Mesendoderm (in vitro differentiated cells): ENCODE results near the gene IFNLR1.

Experiments used
- DNase-seq: peaks from one replicate; pipeline ENCODE4 v3.0.0; 2013
- H2AK5ac ChIP-seq: 2 replicates; pipeline ENCODE4 v1.6.1; 2013; ENCODE audit warnings: low read length, inconsistent platforms
- H2BK120ac ChIP-seq: 2 replicates; pipeline ENCODE4 v1.6.1; 2013; ENCODE audit warnings: low read depth, mild to moderate bottlenecking, low read length, moderate library complexity, mixed read lengths
- H2BK15ac ChIP-seq: replicated peaks from 2 replicates; pipeline ENCODE4 v1.6.1; 2013; ENCODE audit warnings: low read depth, mild to moderate bottlenecking, moderate library complexity
- H2BK5ac ChIP-seq: 2 replicates; pipeline ENCODE4 v1.6.1; 2013; ENCODE audit warnings: low read length, inconsistent platforms
- H3K18ac ChIP-seq: 2 replicates; pipeline ENCODE4 v1.6.1; 2013; ENCODE audit warnings: mild to moderate bottlenecking, low read length, mixed read lengths
- H3K23ac ChIP-seq: one replicate; pipeline ENCODE4 v1.6.1; 2013; ENCODE audit warnings: low read length
- H3K27ac ChIP-seq: 2 replicates; pipeline ENCODE4 v1.5.1; 2013; ENCODE audit warnings: low read depth, mild to moderate bottlenecking, inconsistent platforms, low read length, moderate library complexity
- H3K27me3 ChIP-seq: 2 replicates; pipeline ENCODE4 v1.6.1; 2013; ENCODE audit warnings: low read length, control low read depth, mild to moderate bottlenecking, inconsistent platforms; ENCODE audit not compliant: insufficient read depth, poor library complexity
- H3K36me3 ChIP-seq: 2 replicates; pipeline ENCODE4 v1.6.1; 2013; ENCODE audit warnings: low read length, inconsistent platforms; ENCODE audit not compliant: control insufficient read depth, insufficient read depth
- H3K4ac ChIP-seq: one replicate; pipeline ENCODE4 v1.6.1; 2013; ENCODE audit warnings: low read depth, mild to moderate bottlenecking, low read length, moderate library complexity
- H3K4me1 ChIP-seq: 2 replicates; pipeline ENCODE4 v1.6.1; 2013; ENCODE audit warnings: low read depth, low read length, inconsistent platforms; ENCODE audit not compliant: control insufficient read depth
- H3K4me2 ChIP-seq: 2 replicates; pipeline ENCODE4 v1.6.1; 2013; ENCODE audit warnings: low read length
- H3K4me3 ChIP-seq: 2 replicates; pipeline ENCODE4 v1.5.1; 2013; ENCODE audit warnings: mild to moderate bottlenecking, low read length
- H3K56ac ChIP-seq: one replicate; pipeline ENCODE4 v1.6.1; 2013; ENCODE audit warnings: low read length
- H3K79me1 ChIP-seq: 2 replicates; pipeline ENCODE4 v1.6.1; 2013; ENCODE audit warnings: low read length, inconsistent platforms
- H3K79me2 ChIP-seq: 2 replicates; pipeline ENCODE4 v1.6.1; 2013; ENCODE audit warnings: mild to moderate bottlenecking, low read length; ENCODE audit not compliant: control insufficient read depth, insufficient read depth
- H3K9ac ChIP-seq: 2 replicates; pipeline ENCODE4 v1.6.1; 2013; ENCODE audit warnings: low read length, inconsistent platforms
- H4K5ac ChIP-seq: one replicate; pipeline ENCODE4 v1.6.1; 2013; ENCODE audit warnings: low read length
- H4K8ac ChIP-seq: one replicate; pipeline ENCODE4 v1.6.1; 2013; ENCODE audit warnings: low read depth, mild to moderate bottlenecking, control low read depth, low read length, moderate library complexity
- WGBS: extraction: QIAGEN DNeasy Blood & Tissue Kit; methylation state at CpG from one replicate; pipeline ENCODE4 v1.1.7; 2013; ENCODE audit warnings: low lambda C conversion rate, missing lambda C conversion rate; ENCODE audit not compliant: insufficient coverage; ENCODE audit errors: extremely low coverage; 5-methylcytosine and 5-hydroxymethylcytosine counted together

Gene IFNLR1

DNA sequence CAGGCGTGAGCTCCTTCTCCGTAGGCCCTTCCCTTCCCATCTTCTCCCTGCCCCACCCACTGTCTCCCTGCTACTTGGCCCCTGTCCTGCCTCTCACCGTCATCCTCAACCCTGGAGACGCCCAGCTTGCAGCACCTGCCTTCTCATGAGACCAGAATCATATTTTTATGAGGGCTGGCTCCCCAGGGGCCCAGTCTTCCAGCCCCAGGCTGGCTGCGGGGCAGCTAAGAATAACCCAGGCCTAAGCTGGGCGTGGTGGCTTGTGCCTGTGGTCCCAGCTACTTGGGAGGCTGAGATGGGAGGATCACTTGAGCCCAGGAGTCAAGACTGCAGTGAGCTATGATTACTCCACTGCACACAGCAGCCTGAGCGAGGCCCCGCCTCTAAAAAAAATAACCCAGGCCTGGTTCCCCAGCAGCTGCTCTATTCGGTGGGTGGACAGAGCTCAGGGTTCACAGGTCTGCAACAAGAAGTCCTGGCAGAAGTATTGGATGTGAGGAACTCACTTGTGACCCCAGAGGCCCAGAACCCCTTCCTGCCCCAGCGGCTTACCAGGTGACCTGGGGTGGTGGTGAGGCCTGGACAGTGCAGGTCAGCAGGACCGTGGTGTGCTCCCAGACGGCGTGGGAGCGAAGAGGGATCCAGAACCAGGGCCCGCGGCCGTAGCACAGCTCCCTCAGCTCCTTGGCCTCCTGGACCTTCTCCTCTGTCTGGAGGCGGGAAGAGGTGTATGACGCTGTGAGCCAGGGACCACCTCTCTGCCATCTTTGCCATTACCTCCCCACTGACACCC, 81.5 kb downstream of the IFNLR1 start:
- no CpG with 5 or more reads among the region's 19 CpGs for WGBS
- H2BK5ac ChIP-seq = no peak overlapping the region

DNA sequence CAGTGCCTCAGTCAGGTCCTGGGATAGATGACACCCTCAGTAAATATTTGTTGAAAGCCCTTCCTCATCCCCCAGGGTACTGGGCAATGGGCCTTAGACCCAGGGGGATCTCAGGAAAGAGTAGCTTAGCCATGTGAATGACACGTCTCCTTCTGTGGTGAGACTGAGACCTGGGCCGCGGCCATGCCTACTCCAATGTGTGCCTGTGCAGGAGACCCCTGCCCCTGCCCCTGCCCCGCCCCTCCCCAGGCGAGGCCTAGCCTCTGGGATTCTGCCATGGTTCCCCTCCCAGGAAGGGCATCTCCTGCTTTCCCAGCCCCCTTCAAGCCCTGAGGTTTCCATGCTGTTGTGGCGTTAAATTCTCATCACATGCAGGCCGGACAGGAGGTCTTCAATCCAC, 82.2 kb downstream of the IFNLR1 start:
- H3K23ac ChIP-seq = no peak overlapping the region
- no peak overlapping the region for H4K8ac ChIP-seq
- no peaks in the 10 kb centered on the region for H3K79me2 ChIP-seq
- H2BK120ac ChIP-seq = no peak overlapping the region
- no peak overlapping the region for H3K4ac ChIP-seq
- H3K4me3 ChIP-seq = no peak overlapping the region
- no peak overlapping the region for H3K56ac ChIP-seq
- H3K4me2 ChIP-seq = no peak overlapping the region
- H4K5ac ChIP-seq = no peak overlapping the region
- WGBS = no CpG with 5 or more reads among the region's 7 CpGs
- no peak overlapping the region for H3K18ac ChIP-seq
- H3K36me3 ChIP-seq = no peaks in the 10 kb centered on the region
- H3K79me1 ChIP-seq = no peaks in the 10 kb centered on the region
- no peaks in the 10 kb centered on the region for H3K27me3 ChIP-seq
- DNase-seq = no peak
- no peak overlapping the region for H2BK5ac ChIP-seq
- no peak overlapping the region for H2AK5ac ChIP-seq
- no peaks in the 10 kb centered on the region for H3K4me1 ChIP-seq
- H3K9ac ChIP-seq = no peak overlapping the region
- H3K27ac ChIP-seq = no peak overlapping the region
- no peak overlapping the region for H2BK15ac ChIP-seq

More for the DNA sequence above, 81.5 kb downstream of the IFNLR1 start:
- Histone ChIP-seq H4K5ac (no peak overlapping the region), H3K79me1 (no peaks in the 10 kb centered on the region), H3K4ac (no peak overlapping the region), H3K23ac (no peak overlapping the region), H3K27ac (no peak overlapping the region), H3K27me3 (no peaks in the 10 kb centered on the region), H2AK5ac (no peak overlapping the region), H3K4me3 (no peak overlapping the region), H3K56ac (no peak overlapping the region), H3K9ac (no peak overlapping the region), H3K18ac (no peak overlapping the region), H2BK120ac (no peak overlapping the region), H3K4me2 (no peak overlapping the region), H3K4me1 (no peaks in the 10 kb centered on the region), H4K8ac (no peak overlapping the region), H3K79me2 (no peaks in the 10 kb centered on the region), H2BK15ac (no peak overlapping the region), H3K36me3 (no peaks in the 10 kb centered on the region)
- DNase-seq = no peak
